Prostate gland (tissue), 2 donors: ENCODE results near the gene WASF3. TPM values are rescaled to one million over a fixed set of nuclear protein-coding genes. Genes with fewer than 3 reads are reported as not detected.

Experiments
- DNase-seq: peaks from one replicate; pipeline ENCODE4 v3.0.0-alpha.2; 2019; ENCODE audit warnings: low spot score
- H3K27ac ChIP-seq, 2 donors: fragments of 200-600 bp; sonication (generic); 2 replicates each; pipeline ENCODE4 v1.5.1; 2017 to 2019
- H3K27me3 ChIP-seq: fragments of 200-600 bp; sonication (generic); replicated peaks from 2 replicates; pipeline ENCODE4 v1.5.1; 2019; ENCODE audit not compliant: insufficient read depth
- H3K36me3 ChIP-seq, 2 donors: fragments of 200-600 bp; sonication (generic); 1 replicate in 1 of 2; 2 replicates in 1 of 2; pipeline versions ENCODE4 v1.5.1 to v1.8.1; 2017 to 2019
- H3K4me1 ChIP-seq: fragments of 200-600 bp; sonication (generic); replicated peaks from 2 replicates; pipeline ENCODE4 v1.5.1; 2019
- H3K4me3 ChIP-seq, 2 donors: fragments of 200-600 bp; sonication (generic); 2 replicates each; pipeline ENCODE4 v1.5.1; 2017 to 2019
- H3K9me3 ChIP-seq: fragments of 200-600 bp; sonication (generic); 2 replicates; pipeline ENCODE4 v1.5.1; 2017
- CTCF ChIP-seq, 4 experiments: fragments of 200-600 bp in 2 of 4; fragments of 450-650 bp in 2 of 4; sonication (generic) in 2 of 4; IDR thresholded peaks; 1 replicate in 3 of 4; 2 replicates in 1 of 4; pipeline ENCODE4 v1.5.1; 2016 to 2019; ENCODE audit warnings: antibody characterized with exemption in 4 of 4, mild to moderate bottlenecking in 2 of 4, moderate library complexity in 2 of 4
- POLR2A ChIP-seq: fragments of 450-650 bp; IDR thresholded peaks from one replicate; pipeline ENCODE4 v1.6.1; 2016; ENCODE audit warnings: antibody characterized with exemption, mild to moderate bottlenecking
- POLR2AphosphoS5 ChIP-seq: sonication (generic); formaldehyde crosslinking; IDR thresholded peaks from one replicate; pipeline ENCODE4 v1.6.1; 2017; ENCODE audit warnings: antibody characterized with exemption
- WGBS: methylation state at CpG from one replicate; pipeline ENCODE4 v1.1.5; 2018; 5-methylcytosine and 5-hydroxymethylcytosine counted together
- intact Hi-C: fragments of 100-400 bp; cut with DNase I; formaldehyde crosslinking; loops from one replicate; pipeline ENCODE4 v1.14.2; 2022
- total RNA-seq, 2 donors: library from RNA; depleted of rRNA; stranded (reverse); fragments of >200 nt; gene quantifications; one replicate each; pipeline ENCODE4 v1.1.0, GENCODE V29; 2016

Gene WASF3
- total RNA-seq, 2 donors from 2014 or later, result 10.3 to 23.0 TPM

GRCh38 chr13:26713341-26713740 lies 155.9 kb downstream of the WASF3 start:
- WGBS, result 94% methylated on average over 1 of the region's 1 CpG
- H3K36me3 ChIP-seq, result no peaks in the 10 kb centered on the region
- H3K27ac ChIP-seq, result no peak overlapping the region
- no peaks in the 10 kb centered on the region for H3K4me1 ChIP-seq
- DNase-seq, result no peak
- TF ChIP-seq POLR2A (no peak), CTCF (IDR thresholded peaks at IDR 0.05) (no peak), POLR2AphosphoS5 (no peak)
- H3K4me3 ChIP-seq, result no peak overlapping the region
- H3K9me3 ChIP-seq, result no peaks in the 10 kb centered on the region
- H3K27me3 ChIP-seq, result no peaks in the 10 kb centered on the region
- intact Hi-C loops, result no loop called here

GRCh38 chr13:26716984-26717383 lies 159.5 kb downstream of the WASF3 start:
- no peaks in the 10 kb centered on the region for H3K36me3 ChIP-seq
- no peaks in the 10 kb centered on the region for H3K9me3 ChIP-seq
- TF ChIP-seq POLR2AphosphoS5 (no peak), POLR2A (no peak), CTCF (IDR thresholded peaks at IDR 0.05) (no peak)
- no peaks in the 10 kb centered on the region for H3K27me3 ChIP-seq
- H3K4me1 ChIP-seq, result no peaks in the 10 kb centered on the region
- no peak overlapping the region for H3K4me3 ChIP-seq
- WGBS, result 87% methylated on average over 3 of the region's 3 CpGs
- intact Hi-C loops, result no loop called here
- DNase-seq, result no peak
- H3K27ac ChIP-seq, result no peak overlapping the region

GRCh38 chr13:26718146-26718545 lies 160.7 kb downstream of the WASF3 start:
- 90% methylated on average over 8 of the region's 8 CpGs for WGBS
- H3K27ac ChIP-seq, result no peak overlapping the region
- H3K4me1 ChIP-seq, result no peaks in the 10 kb centered on the region
- TF ChIP-seq CTCF (IDR thresholded peaks at IDR 0.05) (no peak), POLR2A (no peak), POLR2AphosphoS5 (no peak)
- no peaks in the 10 kb centered on the region for H3K27me3 ChIP-seq
- H3K4me3 ChIP-seq, result no peak overlapping the region
- no peak for DNase-seq
- intact Hi-C loops, result no loop called here
- no peaks in the 10 kb centered on the region for H3K36me3 ChIP-seq
- H3K9me3 ChIP-seq, result no peaks in the 10 kb centered on the region

GRCh38 chr13:26718872-26719271 lies 161.4 kb downstream of the WASF3 start:
- no peaks in the 10 kb centered on the region for H3K27me3 ChIP-seq
- WGBS, result 91% methylated on average over 5 of the region's 5 CpGs
- H3K27ac ChIP-seq, result no peak overlapping the region
- H3K36me3 ChIP-seq, result no peaks in the 10 kb centered on the region
- H3K9me3 ChIP-seq, result no peaks in the 10 kb centered on the region
- DNase-seq, result no peak
- no peaks in the 10 kb centered on the region for H3K4me1 ChIP-seq
- TF ChIP-seq POLR2A (no peak), POLR2AphosphoS5 (no peak), CTCF (IDR thresholded peaks at IDR 0.05) (no peak)
- intact Hi-C loops, result no loop called here
- H3K4me3 ChIP-seq, result no peak overlapping the region

- Histone ChIP-seq H3K27ac (no peak overlapping the region), H3K36me3 (no peaks in the 10 kb centered on the region), H3K9me3 (no peaks in the 10 kb centered on the region), H3K27me3 (no peaks in the 10 kb centered on the region), H3K4me1 (no peaks in the 10 kb centered on the region), H3K4me3 (no peak overlapping the region)
- intact Hi-C loops, result no loop called here
- TF ChIP-seq CTCF (IDR thresholded peaks at IDR 0.05) (no peak), POLR2A (no peak), POLR2AphosphoS5 (no peak)
- DNase-seq, result no peak
- 47% methylated on average over 5 of the region's 5 CpGs for WGBS
These were observed 162.0 kb downstream of the WASF3 start for GRCh38 chr13:26719356-26719945.
